Pons (tissue), 1 donor: ENCODE data around the gene PRR16.
A peak's percentile ranks its signal among the peaks of the same experiment; 100 is the strongest.
"Not testable (repeated sequence)": the region's sequence is repeated elsewhere in the genome, so short reads cannot be mapped to it uniquely, and the experiment has no call there.

Experiments
- DNase-seq: peaks from one replicate; pipeline ENCODE4 v3.0.0-alpha.2; 2016; ENCODE audit warnings: low spot score

PRR16 gene

GRCh38 chr5:120463991-120464626, at the start of gene PRR16:
TSS of gene PRR16 (plus strand) at chr5:120464300.
- DNase-seq: peak; percentile 37

- no peak for DNase-seq
Observed at GRCh38 chr5:120415985-120416384, 48.1 kb upstream of the PRR16 start.

- DNase-seq: no peak
Observed at GRCh38 chr5:120419127-120419526, 45.0 kb upstream of the PRR16 start.

DNA sequence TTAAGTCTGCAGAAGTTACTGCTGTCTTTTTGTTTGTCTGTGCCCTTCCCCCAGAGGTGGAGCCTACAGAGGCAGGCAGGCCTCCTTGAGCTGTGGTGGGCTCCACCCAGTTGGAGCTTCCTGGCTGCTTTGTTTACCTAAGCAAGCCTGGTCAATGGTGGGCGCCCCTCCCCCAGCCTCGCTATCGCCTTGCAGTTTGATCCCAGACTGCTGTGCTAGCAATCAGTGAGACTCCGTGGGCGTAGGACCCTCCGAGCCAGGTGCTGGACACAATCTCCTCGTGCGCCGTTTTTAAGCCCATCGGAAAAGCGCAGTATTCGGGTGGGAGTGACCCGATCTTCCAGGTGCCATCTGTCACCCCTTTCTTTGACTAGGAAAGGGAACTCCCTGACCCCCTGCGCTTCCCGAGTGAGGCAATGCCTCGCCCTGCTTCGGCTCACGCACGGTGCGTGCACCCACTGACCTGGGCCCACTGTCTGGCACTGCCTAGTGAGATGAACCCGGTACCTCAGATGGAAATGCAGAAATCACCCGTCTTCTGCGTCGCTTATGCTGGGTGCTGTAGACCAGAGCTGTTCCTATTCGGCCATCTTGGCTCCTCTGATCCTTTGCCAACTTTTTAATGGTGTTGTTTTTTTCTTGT, 37.3 kb upstream of the PRR16 start:
- not testable (repeated sequence) for DNase-seq

DNA sequence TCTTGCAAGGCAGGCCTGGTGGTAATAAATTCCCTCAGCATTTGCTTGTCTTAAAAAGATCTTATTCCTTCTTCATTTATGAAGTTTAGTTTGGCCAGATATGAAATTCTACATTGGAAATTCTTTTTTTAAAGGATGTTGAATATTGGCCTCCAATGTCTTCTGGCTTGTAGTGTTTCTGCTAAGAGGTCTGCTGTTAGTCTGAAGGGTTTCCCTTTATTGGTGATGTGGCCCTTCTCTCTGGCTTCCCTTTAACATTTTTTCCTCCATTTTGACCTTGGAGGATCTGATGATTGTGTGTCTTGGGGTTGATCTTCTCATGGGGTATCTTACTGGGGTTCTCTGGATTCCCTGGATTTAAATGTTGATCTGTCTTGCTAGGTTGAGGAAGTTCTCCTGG, 33.5 kb upstream of the PRR16 start:
- no peak for DNase-seq

DNA sequence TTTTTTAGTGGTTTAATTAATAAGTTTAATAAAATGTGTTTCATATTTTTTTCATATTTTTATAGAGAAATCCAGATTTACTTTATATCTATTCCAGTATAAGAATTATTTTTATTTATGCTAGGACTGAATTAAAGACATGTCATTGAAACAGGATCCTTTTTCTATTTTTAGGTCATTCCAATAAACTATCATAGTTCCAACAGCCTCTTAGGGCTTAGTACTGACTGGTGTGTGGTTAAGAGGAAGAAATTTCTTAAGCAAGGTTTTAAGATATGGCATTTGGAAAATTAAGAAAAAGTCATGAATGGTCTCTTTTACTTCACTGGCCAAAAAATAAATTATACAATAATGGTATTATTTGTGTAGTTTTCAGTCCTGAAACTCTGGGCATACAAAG, 31.2 kb upstream of the PRR16 start:
- no peak for DNase-seq

- no peak for DNase-seq
Observed at GRCh38 chr5:120435129-120435528, 29.0 kb upstream of the PRR16 start.

DNA sequence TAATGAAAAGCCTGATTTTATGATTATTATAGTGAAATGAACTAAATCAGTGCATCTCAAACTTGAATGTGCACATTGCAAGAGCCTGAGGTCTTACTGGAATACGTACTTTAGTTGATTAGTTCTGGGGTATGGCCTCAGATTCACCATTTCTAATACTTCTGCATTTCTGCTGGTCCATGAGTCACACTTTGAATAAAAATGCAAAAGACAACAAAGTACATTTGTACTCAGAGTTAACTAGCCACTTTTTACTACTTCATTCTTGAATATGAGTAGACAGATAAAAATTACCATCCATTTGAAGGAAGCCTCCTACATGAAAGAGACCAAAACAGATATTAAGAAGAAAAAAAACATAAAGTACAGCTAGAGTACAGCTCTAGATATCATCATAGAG, 27.1 kb upstream of the PRR16 start:
- no peak for DNase-seq

DNA sequence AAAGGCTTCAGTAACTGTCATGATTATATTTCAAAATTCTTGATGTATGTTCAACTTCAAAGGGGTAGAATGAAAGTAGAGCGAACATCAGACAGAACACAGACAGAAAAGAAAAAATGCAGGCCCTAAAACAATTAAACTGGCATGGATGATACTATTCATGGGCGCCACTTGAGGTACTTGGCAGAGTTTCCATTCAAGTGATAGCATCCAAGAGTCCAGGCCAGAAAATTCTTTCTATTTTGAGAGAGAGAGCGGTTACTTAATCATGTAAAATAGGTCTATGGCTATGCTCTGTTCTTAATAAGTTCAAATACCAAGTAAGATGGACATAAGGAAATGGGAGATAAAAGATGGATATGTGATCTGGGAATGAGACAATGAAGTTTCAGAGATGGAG, 21.4 kb upstream of the PRR16 start:
- no peak for DNase-seq

DNA sequence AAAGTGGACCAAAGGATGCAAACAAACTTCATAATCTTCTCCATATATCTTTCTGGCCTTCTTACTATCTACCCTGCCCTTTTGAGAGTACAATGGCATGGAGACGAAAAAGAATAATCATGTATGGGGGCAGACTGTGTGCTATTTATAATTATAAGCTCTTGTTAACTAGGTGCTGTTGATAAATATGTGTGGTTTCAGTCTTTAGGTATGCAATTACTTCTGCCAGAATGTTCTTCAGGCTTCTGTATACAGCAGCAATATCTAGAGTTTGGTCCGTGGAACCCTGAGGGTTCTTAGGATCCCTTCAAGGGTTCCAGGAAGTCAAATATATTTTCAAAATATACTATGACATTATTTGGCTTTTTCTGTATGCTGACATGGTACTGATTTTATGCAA, 20.5 kb upstream of the PRR16 start:
- DNase-seq: no peak

DNA sequence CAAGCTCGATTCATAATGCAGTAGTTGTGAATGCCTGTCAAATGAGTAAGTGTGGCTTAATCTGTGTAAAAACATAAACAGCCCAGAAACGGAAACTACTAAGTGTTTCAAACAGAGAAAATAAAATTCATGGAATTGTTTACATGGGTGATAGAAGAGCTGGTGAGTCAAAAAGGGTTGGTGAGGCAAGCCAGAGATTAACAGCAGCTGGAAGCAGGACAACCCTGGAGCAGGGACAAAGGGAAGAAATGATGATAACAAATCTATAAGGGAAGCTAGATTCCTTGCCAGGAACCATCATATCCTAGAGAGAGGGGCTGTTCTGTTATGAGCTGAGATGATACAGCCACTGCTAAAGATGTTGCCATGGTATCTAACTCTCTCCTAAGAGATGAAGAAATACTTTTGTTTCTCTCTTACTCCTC, 18.0 kb upstream of the PRR16 start:
- DNase-seq: no peak

- DNase-seq: no peak
Observed at GRCh38 chr5:120446901-120447300, 17.2 kb upstream of the PRR16 start.

- DNase-seq: no peak
Observed at GRCh38 chr5:120447706-120448239, 16.3 kb upstream of the PRR16 start.

- no peak for DNase-seq
Observed at GRCh38 chr5:120449501-120449900, 14.6 kb upstream of the PRR16 start.

GRCh38 chr5:120450910-120451309, 13.2 kb upstream of the PRR16 start:
- no peak for DNase-seq

DNA sequence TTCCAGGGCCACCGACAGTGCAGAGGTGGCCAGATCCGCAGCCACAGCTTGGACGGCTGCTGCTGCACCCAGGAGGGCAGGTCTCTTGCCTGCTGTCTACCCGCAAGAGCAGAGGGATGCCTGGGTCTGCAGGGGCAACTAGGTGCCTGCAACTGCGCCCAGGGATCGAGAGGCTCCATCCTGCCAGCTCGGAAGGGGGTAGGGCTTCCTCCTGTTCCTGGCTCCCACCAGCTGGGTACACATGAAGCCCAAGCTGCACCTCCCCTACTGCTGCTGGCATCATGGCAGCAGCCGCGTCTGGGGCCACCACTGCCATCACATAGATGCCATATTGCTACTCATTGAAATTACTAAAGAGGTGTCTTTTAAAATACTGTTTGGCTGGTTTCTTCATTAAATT, 12.7 kb upstream of the PRR16 start:
- no peak for DNase-seq

DNA sequence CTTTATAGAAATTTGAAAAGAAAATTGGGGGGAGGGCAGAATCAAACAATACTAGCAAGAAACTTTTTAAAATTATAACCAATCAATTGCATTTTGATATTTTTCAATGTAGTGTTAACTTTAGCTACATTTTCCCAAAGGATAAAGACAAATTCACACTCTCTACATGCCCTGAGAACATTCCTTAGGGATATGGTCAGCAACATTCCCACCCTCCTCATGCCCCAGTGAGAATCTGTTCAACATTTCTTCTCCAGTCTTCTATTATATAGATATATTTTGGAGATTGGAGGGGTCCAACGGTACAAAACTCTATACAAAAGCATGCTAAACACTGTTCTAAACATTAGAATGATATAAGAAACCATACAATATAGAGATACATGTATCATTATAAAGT, 11.6 kb upstream of the PRR16 start:
- DNase-seq: no peak

GRCh38 chr5:120454094-120454798, 9.9 kb upstream of the PRR16 start:
- no peak for DNase-seq

DNA sequence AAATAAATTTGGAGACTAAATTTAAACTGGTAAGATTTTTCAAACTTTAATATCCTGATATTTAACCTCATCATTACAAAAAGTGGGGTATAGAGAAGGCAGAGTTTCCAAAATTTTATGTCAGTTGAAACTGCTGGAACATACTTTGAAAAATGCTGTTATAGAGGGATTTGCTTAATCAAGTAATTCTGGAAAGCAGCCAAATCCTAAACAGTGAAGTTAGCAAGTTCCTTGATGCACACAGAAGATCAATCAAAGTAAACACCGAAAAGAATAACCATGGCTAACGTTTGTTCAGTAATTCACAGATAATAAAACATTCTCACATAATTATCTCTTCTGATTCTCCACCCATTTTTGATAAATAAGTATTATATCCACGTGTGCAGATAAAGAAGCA, 8.1 kb upstream of the PRR16 start:
- DNase-seq: no peak

DNA sequence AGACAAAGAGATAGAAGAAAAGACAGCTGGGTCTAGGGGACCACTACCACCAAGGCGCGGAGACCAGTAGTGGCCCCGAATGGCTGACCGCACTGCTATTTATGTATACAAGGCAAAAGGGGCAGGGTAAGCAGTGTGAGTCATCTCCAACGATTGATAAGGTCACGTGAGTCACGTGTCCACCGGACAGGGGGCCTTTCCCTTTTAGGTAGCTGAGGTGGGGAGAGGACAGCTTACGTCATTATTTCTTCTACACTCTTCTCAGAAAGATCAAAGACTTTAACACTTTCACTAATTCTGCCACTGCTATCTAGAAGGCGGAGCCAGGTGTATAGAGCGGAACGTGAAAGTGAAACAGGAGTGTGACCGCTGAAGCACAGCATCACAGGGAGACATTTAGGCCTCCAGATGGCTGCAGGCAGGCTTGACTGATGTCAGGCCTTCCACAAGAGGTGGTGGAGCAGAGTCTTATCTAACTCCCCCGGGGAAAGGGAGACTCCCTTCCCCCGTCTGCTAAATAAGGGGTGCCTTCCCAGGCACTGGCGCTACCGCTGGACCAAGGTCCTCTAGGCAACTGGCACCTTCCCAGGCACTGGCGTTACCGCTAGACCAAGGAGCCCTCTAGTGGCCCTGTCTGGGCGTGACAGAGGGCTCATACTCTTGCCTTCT, 6.1 kb upstream of the PRR16 start:
- DNase-seq: peak; percentile 59

- DNase-seq: not testable (repeated sequence)
Observed at GRCh38 chr5:120458508-120458847, 5.6 kb upstream of the PRR16 start.

GRCh38 chr5:120461251-120461650, 2.8 kb upstream of the PRR16 start:
- no peak for DNase-seq
